Measurements from ENCODE around the gene NEK2.
"Not testable (repeated sequence)": the region's sequence is repeated elsewhere in the genome, so short reads cannot be mapped to it uniquely, and the experiment has no call there.

The NEK2 gene

GRCh38 chr1:211675230-211676105 lies at the start of gene NEK2:
NEK2 (minus strand) TSS chr1:211675621; CDS start chr1:211675479, 142 bp downstream.
- in situ Hi-C loops (cut with MboI; ENCODE audit: low sequenced_read_pairs), result no loop called here

DNA sequence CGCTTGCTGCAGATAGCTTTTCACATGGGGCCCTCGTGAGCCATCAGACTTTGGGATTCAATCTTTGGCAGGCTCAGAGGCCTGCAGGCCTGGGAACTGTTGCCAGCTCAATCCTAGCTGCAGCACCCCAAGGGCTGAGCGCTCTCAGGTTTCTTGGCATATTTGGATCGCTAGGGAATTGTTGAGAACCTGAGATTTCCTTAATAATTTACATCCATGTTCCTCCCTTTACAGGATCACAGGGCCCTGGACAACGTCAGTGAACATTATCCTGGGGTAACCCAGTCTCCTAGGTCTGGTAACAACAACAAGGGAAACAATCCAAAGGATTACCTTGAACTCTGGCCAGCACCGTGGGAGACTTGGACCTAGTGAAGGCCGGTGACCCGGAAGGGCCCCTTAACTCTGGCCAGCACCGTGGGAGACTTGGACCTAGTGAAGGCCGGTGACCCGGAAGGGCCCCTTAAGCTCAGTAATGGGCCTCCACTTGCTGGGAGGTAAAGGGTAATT lies 49.3 kb upstream of the NEK2 start:
- in situ Hi-C loops (cut with MboI; ENCODE audit: low sequenced_read_pairs), result no loop called here

GRCh38 chr1:211723273-211723672 lies 47.9 kb upstream of the NEK2 start:
- in situ Hi-C loops (cut with MboI; ENCODE audit: low sequenced_read_pairs), result no loop called here

- in situ Hi-C loops (cut with MboI; ENCODE audit: low sequenced_read_pairs), result no loop called here
Measured at GRCh38 chr1:211722277-211723175, 47.1 kb upstream of the NEK2 start.

GRCh38 chr1:211716555-211716954 lies 41.1 kb upstream of the NEK2 start:
- in situ Hi-C loops (cut with MboI; ENCODE audit: low sequenced_read_pairs), result not testable (repeated sequence)

- in situ Hi-C loops (cut with MboI; ENCODE audit: low sequenced_read_pairs), result no loop called here
Measured at GRCh38 chr1:211715971-211716370, 40.5 kb upstream of the NEK2 start.

DNA sequence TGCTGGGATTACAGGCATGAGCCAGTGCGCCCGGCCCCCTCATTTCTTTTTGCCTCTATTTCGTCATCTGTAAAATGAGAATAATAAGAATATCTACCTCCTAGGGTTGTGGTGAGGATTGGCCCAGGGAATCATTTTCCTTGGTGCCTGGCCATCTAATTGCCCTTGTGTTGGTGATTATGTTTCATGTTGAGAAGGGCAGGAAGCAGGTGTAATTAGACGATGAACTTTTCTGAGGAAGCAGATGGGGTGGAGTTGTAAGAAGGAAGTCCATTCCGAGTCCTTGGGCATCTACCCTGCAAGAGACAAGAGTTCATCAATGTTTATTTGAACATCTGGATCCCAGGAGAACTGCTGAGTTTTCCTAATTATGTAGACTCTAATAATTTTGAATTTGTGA lies 38.7 kb upstream of the NEK2 start:
- in situ Hi-C loops (cut with MboI; ENCODE audit: low sequenced_read_pairs), result no loop called here

DNA sequence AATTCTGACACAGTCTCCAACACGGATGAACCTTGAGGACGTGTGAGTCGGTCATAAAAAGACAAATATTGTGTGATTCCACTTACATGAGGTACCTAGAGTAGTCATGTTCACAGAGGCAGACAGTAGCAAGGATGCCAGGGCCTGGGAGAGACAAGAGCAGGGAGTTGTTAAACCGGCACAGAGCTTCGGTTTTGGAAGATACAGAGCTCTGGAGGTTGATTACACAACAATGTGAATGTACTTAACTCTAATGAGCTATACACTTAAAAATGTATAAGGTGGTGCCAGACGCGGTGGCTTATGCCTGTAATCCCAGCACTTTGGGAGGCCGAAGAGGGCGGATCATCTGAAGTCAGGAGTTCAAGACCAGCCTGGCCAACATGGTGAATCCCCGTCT lies 37.8 kb upstream of the NEK2 start:
- in situ Hi-C loops (cut with MboI; ENCODE audit: low sequenced_read_pairs), result no loop called here

DNA sequence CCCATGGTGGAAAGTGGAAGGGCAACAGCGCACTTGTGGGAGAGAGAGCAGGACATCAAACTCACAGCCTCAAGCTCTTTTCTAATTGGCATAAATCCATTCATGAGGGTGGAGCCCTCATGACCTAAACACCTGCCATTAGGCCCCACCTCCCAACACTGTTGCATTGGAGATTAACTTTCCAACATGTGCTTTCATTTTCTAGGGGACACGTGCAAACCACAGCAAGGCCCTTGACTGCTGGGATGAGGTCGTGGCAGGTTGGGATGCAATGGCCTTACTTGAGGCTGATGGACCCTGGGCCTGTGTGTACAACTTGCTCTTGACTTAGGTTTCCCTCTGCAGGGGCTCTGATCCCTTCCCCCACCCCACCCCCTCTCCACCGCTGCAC lies 35.9 kb upstream of the NEK2 start:
- in situ Hi-C loops (cut with MboI; ENCODE audit: low sequenced_read_pairs), result no loop called here

- in situ Hi-C loops (cut with MboI; ENCODE audit: low sequenced_read_pairs), result no loop called here
Measured at GRCh38 chr1:211710566-211711314, 35.3 kb upstream of the NEK2 start.

DNA sequence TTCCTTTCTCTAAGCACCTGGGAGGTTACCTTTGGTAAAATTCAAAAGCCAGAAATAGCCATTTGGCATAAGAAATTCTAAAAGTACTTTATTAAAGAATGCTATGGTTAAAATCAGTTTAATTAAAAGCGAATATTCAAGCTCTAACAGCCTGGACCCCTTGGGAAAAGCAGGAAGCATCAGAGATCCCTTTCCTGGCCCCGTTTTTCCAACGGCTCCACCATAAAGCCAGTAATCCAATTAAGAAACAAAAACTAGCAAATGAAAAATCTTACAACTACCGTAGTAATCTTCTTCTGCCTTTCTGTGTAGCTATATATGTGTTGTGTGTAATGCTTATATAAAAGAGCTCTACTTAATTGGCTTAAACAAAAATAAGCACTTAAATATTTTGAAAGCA lies 33.5 kb upstream of the NEK2 start:
- in situ Hi-C loops (cut with MboI; ENCODE audit: low sequenced_read_pairs), result no loop called here

- in situ Hi-C loops (cut with MboI; ENCODE audit: low sequenced_read_pairs), result no loop called here
Measured at GRCh38 chr1:211708006-211708405, 32.6 kb upstream of the NEK2 start.

DNA sequence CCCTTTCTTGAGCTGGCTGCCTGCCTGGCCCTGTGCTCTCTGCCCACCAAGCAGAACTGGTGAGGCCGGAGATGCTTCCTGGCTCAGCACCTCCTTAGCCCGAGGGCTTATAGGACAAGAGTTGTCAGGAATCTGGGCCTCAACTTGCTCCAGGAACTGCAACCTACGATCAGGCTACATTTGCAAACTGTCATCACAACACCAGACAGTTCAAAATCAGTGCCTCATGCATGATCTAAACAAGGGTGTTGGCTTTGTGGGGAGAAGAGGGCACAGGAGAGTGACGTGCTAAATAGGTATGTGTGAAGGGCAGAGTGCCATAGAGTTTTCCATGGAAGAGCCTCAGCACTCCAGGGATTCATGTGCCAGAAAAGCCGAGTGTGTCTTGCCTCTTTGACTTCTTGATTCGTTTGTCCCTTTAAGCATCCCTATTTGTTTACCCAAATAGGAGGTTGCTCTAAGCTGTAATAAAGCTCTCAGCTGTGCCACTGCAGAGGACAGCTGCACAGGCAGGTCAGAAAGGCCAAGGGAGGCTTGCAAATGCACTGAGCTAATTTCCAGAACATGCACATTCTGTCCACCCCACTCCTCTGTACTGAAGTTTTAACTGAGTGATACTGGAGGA lies 30.2 kb upstream of the NEK2 start:
- in situ Hi-C loops (cut with MboI; ENCODE audit: low sequenced_read_pairs), result no loop called here

DNA sequence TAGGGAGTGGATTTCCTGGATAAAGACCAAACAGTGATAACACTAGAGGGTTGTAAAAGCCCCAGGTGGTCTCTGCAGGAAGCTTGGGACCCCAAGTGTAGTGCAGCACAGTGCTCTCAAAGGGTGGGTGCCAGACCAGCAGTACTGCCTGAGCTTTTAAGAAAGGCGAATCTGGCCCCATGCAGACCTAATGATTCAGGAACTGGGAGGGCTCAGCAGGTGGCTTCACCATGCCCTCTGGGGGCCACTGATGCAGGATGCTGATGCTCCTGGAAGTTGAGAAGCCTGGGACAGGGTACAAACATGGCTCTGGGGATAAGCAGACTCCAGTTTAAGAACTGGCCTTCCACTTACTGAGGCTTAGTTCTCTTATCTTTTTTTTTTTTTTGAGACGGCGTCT lies 29.1 kb upstream of the NEK2 start:
- in situ Hi-C loops (cut with MboI; ENCODE audit: low sequenced_read_pairs), result no loop called here

GRCh38 chr1:211703812-211704537 lies 28.6 kb upstream of the NEK2 start:
- in situ Hi-C loops (cut with MboI; ENCODE audit: low sequenced_read_pairs), result no loop called here

GRCh38 chr1:211701733-211702132 lies 26.3 kb upstream of the NEK2 start:
- in situ Hi-C loops (cut with MboI; ENCODE audit: low sequenced_read_pairs), result no loop called here

DNA sequence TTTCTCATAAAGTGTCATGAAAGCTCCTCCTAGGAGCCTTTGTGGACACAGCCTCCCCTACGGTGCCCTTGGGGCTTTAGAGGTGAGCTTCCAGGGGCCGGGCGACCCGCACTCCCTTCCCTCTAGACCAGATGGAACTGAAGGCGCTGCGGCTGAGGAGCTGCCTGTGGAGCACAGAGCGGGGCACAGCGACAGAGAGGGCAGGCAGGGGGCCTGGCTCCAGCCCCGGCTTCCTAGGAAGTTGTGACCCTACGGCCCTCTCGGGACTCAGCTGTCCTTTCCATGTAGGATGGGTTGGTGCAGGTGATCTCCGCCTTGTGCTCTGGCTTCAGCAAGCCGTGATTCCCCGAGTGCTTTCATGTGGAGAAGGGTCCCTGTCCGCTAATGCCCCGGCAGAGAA lies 23.6 kb upstream of the NEK2 start:
- in situ Hi-C loops (cut with MboI; ENCODE audit: low sequenced_read_pairs), result no loop called here

DNA sequence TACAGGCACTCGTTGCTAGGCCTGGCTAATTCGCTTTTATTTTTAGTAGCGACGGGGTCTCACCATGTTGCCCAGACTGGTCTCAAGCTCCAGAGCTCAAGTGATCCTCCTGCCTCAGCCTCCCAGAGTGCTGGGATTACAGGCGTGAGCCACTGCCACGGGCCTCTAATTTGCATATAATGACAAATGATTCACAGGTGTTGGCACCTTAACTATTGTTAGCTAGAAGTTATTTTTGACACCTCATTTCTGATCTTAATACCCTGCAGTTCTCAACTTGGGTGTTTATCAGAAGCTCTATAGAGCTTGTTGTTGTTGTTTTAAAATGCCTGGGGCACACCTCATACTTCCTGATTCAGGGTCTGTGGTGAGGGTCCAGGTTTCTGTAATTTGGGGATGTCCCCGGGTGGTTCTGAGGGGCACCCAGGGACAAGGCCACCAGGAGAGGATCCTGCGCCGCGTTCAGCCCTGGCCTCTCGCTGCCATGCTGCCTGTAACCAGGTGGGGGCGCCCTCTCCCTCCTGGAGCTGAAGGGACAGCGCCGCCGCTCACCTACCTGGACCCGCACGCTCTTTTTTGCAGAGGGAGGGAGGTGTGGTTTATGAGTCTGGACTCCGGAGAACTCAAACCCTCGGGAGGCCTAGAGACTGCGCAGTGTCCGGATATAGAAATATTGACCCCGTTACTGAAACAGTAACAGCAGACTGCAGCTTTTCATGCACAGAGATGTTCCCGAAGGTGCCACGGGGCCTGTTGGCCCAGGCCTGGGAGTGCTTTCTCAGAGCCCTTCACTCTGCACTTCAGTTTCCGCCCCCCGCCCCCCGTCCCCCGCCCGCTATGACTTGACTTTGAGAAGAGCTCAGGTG lies 23.0 kb upstream of the NEK2 start:
- in situ Hi-C loops (cut with MboI; ENCODE audit: low sequenced_read_pairs), result no loop called here

DNA sequence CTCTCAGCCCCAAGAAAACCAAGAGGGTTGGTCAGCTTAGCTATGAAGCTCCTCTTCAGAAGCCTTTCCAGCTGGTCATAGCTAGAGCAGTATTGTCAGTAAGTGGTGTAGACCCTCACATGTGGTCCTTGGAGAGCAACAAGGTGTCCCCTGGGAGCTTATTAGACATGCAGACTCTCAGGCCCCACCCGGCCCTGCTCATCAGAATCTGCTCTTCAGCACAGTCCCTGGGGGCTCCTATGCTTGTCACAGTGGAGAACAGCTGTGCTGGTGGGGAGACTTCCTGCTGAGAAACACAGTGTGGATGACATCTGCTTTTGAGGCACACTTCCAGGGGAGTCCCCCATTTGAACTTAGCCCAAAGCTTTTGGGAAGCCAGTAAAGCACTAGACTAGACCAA lies 21.9 kb upstream of the NEK2 start:
- in situ Hi-C loops (cut with MboI; ENCODE audit: low sequenced_read_pairs), result no loop called here
